Epithelial cell of proximal tubule (primary cell): Measurements from ENCODE around the gene TGFBR3. TPM values are rescaled to one million over a fixed set of nuclear protein-coding genes. Genes with fewer than 3 reads are reported as not detected.

Experiments used
- DNase-seq: peaks from one replicate; pipeline ENCODE4 v3.0.0-alpha.2; 2011; ENCODE audit warnings: low read depth
- H3K4me3 ChIP-seq: 2 replicates; pipeline ENCODE4 v1.5.1; 2011; ENCODE audit warnings: low read depth, mild to moderate bottlenecking, low read length
- CTCF ChIP-seq: conservative IDR thresholded peaks from 2 replicates; pipeline ENCODE4 v1.5.1; 2012; ENCODE audit warnings: low read depth, mild to moderate bottlenecking, low read length
- total RNA-seq: library from RNA; depleted of rRNA; stranded (reverse); fragments of >200 nt; gene quantifications from 2 replicates; pipeline ENCODE4 v1.2.3, GENCODE V29; 2015

TGFBR3 gene
- total RNA-seq, 1 donor from 2014 or later = 6.9 TPM

DNA sequence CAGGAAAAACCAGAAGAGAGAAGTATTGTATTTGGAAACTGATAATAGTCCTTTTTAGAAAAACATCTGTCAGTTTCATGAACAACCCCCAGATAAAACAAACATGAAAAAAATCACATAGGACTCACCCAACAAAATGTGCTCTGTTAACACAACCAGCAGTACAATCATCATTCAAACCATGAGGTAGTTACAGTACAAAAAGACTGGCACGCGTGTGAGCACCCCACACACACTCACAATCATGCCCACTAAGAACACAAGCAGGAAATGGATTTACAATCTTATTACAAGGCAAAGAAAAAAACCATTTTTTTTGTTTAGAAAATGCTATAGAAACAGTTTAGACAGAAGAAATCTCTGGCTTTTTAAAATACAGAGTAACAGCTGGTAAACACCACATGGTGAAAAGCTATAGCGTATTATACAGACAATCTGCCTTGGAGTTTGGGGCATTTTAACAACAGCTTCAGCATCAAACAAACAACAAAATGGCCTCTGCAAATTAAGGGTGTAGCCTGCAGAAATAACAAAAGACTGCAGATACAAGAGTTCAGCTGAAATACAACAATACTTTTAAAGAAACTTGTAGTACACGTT is 205.3 kb downstream of the TGFBR3 start:
- DNase-seq = no peak
- no peak overlapping the region for H3K4me3 ChIP-seq
- no peak for TF ChIP-seq CTCF

- TF ChIP-seq CTCF = no peak
- no peak for DNase-seq
- H3K4me3 ChIP-seq = no peak overlapping the region
Measured at GRCh38 chr1:91679446-91679845, 206.5 kb downstream of the TGFBR3 start.

DNA sequence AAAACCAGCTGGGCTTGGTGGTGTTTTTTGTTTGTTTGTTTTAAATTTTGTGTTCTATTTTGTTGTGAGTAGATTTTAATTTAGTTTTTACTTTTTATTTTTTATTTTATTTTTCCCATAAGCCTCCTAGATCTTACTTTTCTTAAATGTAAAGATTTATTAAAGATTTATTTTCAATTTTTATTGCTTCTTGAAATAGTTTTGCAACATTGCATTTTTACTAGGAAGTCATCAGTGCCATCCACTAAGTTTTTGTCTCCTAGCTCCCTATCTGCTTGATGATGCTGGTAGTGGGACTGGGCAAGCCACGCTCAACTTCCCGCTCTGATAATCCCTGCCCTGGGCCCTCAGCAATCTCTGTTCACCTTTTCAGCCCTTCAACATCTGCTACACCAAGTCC is 209.9 kb downstream of the TGFBR3 start:
- H3K4me3 ChIP-seq = no peak overlapping the region
- no peak for DNase-seq
- no peak for TF ChIP-seq CTCF

DNA sequence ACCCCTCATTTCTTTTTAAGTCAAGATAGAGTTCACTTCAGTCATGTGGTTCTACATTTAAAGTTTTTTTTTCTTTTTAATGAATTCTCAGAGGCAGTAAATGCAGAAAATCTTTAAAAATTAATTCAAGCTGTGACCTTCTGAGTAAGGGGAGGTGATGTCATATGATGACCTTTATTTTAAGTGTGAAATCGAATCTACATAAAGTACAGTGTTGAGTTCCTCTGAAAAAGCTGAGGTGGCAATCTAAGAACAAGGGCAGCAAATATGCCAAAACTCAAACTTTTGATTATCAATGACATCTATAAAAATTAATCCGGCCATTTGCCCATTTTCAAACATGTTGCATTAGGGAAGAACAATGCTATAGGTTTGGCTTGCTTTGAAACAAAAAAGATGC is 211.8 kb downstream of the TGFBR3 start:
- no peak for TF ChIP-seq CTCF
- DNase-seq = no peak
- H3K4me3 ChIP-seq = no peak overlapping the region

GRCh38 chr1:91673613-91674012 is 212.3 kb downstream of the TGFBR3 start:
- TF ChIP-seq CTCF = no peak
- DNase-seq = peak; percentile 82
- H3K4me3 ChIP-seq = no peak overlapping the region

DNA sequence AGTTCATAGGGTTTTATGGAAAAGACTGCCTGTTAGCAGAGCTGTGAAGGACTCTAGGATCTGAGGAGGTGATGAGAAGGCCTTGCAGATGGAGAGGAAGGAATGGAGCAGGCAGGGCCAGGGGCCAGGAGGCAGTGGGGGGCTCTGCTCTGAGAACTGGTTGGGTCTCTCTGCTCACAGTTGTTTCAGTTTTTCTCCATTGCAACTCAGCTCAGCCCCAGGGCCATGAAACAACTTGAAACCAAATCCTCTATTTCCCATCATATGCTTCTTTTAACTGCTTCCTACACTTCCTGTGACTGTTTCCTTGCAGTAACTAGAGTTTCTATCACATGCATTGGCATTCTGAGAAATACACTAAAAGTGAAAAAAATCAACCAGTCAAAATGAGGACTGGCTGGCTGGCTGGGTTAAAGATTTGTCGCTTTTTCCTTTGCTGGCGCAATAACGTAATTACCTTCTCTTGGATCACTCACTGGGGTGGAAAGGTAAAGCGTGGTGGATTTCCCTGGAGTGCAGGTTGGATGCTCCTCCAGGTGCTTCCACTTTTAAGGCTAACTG is 213.3 kb downstream of the TGFBR3 start:
- DNase-seq = no peak
- H3K4me3 ChIP-seq = no peak overlapping the region
- no peak for TF ChIP-seq CTCF

GRCh38 chr1:91670781-91671180 is 215.2 kb downstream of the TGFBR3 start:
- no peak for TF ChIP-seq CTCF
- DNase-seq = no peak

More at GRCh38 chr1:91670781-91671180, 215.2 kb downstream of the TGFBR3 start:
- H3K4me3 ChIP-seq = no peak overlapping the region
